ENCODE results near the gene NFIC. TPM values are rescaled to one million over a fixed set of nuclear protein-coding genes. Genes with fewer than 3 reads are reported as not detected.

The NFIC gene
- total RNA-seq, 2 donors from 2014 or later, result 16.7 to 18.1 TPM

GRCh38 chr19:3360421-3361383 lies 5.7 kb upstream of the NFIC start:
- Mint-ChIP-seq H3K9me3 (no peaks in the 10 kb centered on the region), H3K36me3 (ENCODE audit: low read depth) (no peaks in the 10 kb centered on the region), H3K4me1 (peaks cover 11% of the 10 kb centered on the region), H3K27me3 (no peaks in the 10 kb centered on the region), H3K27ac (no peak overlapping the region), H3K4me3 (peak overlapping the region; percentile 81)
- peak; percentile 51 for ATAC-seq (replicated peaks)

GRCh38 chr19:3361384-3362216 lies 4.8 kb upstream of the NFIC start:
- no peak for ATAC-seq (replicated peaks)
- H3K4me1 Mint-ChIP-seq, result peaks cover 11% of the 10 kb centered on the region
- no peaks in the 10 kb centered on the region for H3K9me3 Mint-ChIP-seq
- no peaks in the 10 kb centered on the region for H3K36me3 Mint-ChIP-seq (ENCODE audit: low read depth)
- H3K27me3 Mint-ChIP-seq, result no peaks in the 10 kb centered on the region
- no peak overlapping the region for H3K27ac Mint-ChIP-seq
- H3K4me3 Mint-ChIP-seq, result peak overlapping the region; percentile 81

- no peaks in the 10 kb centered on the region for H3K36me3 Mint-ChIP-seq (ENCODE audit: low read depth)
Observed at GRCh38 chr19:3362217-3362906, 4.0 kb upstream of the NFIC start.

GRCh38 chr19:3363841-3364500 lies 2.4 kb upstream of the NFIC start:
- Mint-ChIP-seq H3K36me3 (ENCODE audit: low read depth) (no peaks in the 10 kb centered on the region), H3K4me1 (peaks cover 16% of the 10 kb centered on the region), H3K27ac (no peak overlapping the region), H3K27me3 (no peaks in the 10 kb centered on the region), H3K4me3 (no peak overlapping the region), H3K9me3 (no peaks in the 10 kb centered on the region)
- ATAC-seq (replicated peaks), result no peak

More at GRCh38 chr19:3362217-3362906, 4.0 kb upstream of the NFIC start:
- Mint-ChIP-seq H3K4me1 (peaks cover 11% of the 10 kb centered on the region), H3K27me3 (no peaks in the 10 kb centered on the region), H3K4me3 (peak overlapping the region; percentile 81), H3K9me3 (no peaks in the 10 kb centered on the region), H3K27ac (no peak overlapping the region)
- no peak for ATAC-seq (replicated peaks)

DNA sequence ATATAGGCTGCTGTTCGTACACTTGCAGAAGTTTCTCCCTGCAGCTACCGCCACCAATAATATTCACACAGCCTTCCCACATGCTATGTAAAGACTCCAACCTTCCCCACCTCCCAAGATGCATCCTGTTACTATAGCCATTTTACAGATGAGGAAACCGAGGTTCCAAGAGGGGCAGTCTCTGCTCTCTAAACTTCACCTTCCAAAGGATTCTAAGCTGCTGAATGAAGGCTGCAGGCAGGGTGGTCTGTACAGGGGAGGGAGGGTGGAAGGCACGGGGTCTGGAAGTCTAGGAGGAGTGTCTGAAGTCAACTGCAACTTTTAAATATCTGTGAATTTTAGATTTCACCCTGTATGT lies 1.9 kb upstream of the NFIC start:
- Mint-ChIP-seq H3K4me1 (peaks cover 20% of the 10 kb centered on the region), H3K9me3 (no peaks in the 10 kb centered on the region), H3K27me3 (no peaks in the 10 kb centered on the region), H3K4me3 (no peak overlapping the region), H3K27ac (no peak overlapping the region), H3K36me3 (ENCODE audit: low read depth) (no peaks in the 10 kb centered on the region)
- no peak for ATAC-seq (replicated peaks)

DNA sequence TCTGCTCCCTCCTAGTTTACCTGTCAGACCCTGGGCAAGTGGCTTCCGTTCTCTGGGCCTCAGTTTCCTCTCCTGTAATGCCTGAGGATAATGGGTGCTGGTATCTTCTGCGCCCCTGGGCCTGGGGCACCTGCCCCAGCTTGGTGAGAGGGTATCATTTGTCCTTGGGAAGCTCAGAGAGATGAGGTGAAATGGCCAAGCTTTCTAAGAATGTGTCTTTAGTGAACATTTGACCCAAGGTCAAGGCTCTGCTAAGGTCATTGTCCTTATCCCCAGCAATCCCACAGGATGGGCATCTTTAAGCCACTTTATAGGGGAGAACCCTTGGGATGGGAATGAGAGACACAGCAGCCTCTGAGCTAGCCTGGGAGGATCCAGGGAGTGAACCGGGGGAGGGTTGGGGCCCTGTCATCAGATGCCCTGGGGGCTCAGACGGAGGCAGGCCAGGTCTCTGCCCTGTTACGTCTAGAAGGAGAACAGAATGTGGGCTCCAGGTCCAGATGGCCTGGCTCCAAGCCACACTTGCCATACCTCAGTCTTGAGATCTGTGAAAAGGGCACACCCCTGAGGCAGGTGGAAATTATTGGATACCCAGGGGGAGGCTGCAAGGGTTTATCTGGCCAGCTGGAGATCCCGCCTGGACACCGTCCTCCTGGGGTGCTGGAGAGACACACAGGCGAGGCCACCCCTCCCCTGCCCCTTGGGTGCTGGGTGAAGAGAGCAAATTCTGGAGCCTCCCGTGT lies 1.1 kb upstream of the NFIC start:
- Mint-ChIP-seq H3K27me3 (no peaks in the 10 kb centered on the region), H3K27ac (peak overlapping the region; percentile 22), H3K9me3 (no peaks in the 10 kb centered on the region), H3K4me1 (peaks cover 28% of the 10 kb centered on the region), H3K36me3 (ENCODE audit: low read depth) (no peaks in the 10 kb centered on the region), H3K4me3 (peak overlapping the region; percentile 61)
- ATAC-seq (replicated peaks), result no peak

DNA sequence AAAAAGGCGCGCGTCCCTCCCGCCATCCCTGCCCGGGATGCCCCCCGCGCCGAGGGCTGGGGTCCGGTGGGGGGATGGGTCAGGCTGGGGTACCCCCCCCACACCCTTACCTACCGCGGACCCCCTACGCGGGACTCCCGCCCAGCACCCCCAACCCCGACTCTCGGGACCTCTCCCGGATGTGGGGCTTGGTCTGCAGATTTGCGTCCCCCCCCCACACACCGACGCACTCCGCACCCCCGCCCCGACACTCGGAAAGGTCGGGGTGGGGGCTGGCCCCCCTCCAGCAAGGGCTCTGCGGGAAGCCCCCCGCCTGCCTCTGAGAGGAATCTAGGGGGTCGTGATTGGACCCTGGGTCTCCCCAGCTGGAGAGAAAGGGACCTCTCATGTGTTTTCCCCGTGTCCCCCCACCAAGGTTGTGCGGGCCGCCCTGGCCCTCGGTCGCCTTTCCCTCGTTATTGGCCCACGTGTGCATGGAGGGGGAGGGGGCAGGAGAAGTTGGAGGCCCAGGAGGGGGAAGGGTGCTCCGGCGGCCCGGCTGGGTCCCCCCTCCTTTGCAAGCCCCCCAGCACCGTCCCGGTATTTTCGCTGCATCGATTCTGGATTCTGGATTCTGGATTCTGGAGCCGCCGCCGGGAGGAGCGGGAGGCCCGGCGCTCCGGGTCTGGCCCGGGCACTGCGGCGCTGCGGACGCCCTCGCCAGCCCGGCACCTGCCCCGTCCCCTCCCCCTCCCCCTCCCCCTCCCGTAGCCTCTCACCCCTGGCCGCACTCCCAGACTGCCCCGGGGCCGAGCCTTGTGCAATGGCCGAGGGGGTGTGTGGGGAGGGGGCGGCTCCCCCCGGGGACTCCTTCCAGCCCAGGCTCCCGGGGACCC lies 607 bp downstream of the NFIC start:
- peaks cover 29% of the 10 kb centered on the region for H3K4me1 Mint-ChIP-seq
- ATAC-seq (replicated peaks), result peak; percentile 29
- no peaks in the 10 kb centered on the region for H3K9me3 Mint-ChIP-seq
- no peaks in the 10 kb centered on the region for H3K27me3 Mint-ChIP-seq
- H3K27ac Mint-ChIP-seq, result no peak overlapping the region
- peak overlapping the region; percentile 61 for H3K4me3 Mint-ChIP-seq
- H3K36me3 Mint-ChIP-seq (ENCODE audit: low read depth), result no peaks in the 10 kb centered on the region

DNA sequence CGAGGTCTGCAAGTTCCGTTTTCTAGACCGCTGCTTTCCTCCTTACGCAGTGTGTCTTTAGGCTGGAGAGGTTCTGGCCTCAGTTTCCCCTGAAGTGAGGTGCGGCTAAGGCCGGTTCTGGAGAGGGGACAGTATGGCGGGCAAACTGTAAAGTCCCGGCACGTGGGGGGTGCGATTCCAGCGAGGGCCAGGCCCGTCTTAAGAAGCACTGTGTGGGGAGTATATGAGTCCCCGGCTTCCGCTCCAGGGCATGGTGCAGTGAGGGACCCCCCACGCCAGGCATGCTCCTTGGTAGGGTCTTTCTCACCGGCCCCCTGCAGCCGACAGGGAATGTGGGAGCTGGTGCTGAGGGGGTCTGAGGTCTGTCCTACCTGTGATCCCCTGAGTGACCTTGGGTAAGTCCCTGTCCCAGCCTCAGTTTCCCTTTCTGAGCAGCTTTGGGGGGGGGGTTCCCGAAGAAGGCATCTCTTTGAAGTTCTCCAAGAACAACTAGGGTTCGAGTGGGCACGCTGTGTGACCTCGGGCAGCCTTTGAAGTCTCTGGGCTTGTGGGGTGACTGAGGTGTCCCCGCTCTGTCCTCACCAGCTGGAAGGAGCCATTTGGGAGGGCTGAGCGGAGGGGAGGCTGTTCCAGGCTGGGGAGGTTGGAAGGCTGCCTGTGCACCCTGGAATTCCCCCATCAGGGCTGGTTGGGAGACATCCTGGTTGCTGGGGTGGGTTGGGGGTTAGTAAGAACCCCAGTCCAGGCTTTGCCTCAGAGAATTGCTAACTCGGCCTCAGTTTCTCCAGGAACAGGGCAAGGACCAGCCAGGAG lies 1.5 kb downstream of the NFIC start:
- no peaks in the 10 kb centered on the region for H3K9me3 Mint-ChIP-seq
- peaks cover 23% of the 10 kb centered on the region for H3K4me1 Mint-ChIP-seq
- ATAC-seq (replicated peaks), result no peak
- H3K36me3 Mint-ChIP-seq (ENCODE audit: low read depth), result no peaks in the 10 kb centered on the region
- peak overlapping the region; percentile 61 for H3K4me3 Mint-ChIP-seq
- H3K27me3 Mint-ChIP-seq, result no peaks in the 10 kb centered on the region
- H3K27ac Mint-ChIP-seq, result no peak overlapping the region

- Mint-ChIP-seq H3K36me3 (ENCODE audit: low read depth) (no peaks in the 10 kb centered on the region), H3K9me3 (no peaks in the 10 kb centered on the region), H3K27me3 (no peaks in the 10 kb centered on the region), H3K4me3 (peak overlapping the region; percentile 61), H3K27ac (peak overlapping the region; percentile 70), H3K4me1 (peaks cover 23% of the 10 kb centered on the region)
- no peak for ATAC-seq (replicated peaks)
Observed at GRCh38 chr19:3368441-3368795, 2.0 kb downstream of the NFIC start.

GRCh38 chr19:3368848-3369336 lies 2.5 kb downstream of the NFIC start:
- ATAC-seq (replicated peaks), result no peak
- Mint-ChIP-seq H3K36me3 (ENCODE audit: low read depth) (no peaks in the 10 kb centered on the region), H3K27ac (peak overlapping the region; percentile 70), H3K9me3 (no peaks in the 10 kb centered on the region), H3K4me3 (peak overlapping the region; percentile 61), H3K4me1 (peaks cover 23% of the 10 kb centered on the region), H3K27me3 (no peaks in the 10 kb centered on the region)

DNA sequence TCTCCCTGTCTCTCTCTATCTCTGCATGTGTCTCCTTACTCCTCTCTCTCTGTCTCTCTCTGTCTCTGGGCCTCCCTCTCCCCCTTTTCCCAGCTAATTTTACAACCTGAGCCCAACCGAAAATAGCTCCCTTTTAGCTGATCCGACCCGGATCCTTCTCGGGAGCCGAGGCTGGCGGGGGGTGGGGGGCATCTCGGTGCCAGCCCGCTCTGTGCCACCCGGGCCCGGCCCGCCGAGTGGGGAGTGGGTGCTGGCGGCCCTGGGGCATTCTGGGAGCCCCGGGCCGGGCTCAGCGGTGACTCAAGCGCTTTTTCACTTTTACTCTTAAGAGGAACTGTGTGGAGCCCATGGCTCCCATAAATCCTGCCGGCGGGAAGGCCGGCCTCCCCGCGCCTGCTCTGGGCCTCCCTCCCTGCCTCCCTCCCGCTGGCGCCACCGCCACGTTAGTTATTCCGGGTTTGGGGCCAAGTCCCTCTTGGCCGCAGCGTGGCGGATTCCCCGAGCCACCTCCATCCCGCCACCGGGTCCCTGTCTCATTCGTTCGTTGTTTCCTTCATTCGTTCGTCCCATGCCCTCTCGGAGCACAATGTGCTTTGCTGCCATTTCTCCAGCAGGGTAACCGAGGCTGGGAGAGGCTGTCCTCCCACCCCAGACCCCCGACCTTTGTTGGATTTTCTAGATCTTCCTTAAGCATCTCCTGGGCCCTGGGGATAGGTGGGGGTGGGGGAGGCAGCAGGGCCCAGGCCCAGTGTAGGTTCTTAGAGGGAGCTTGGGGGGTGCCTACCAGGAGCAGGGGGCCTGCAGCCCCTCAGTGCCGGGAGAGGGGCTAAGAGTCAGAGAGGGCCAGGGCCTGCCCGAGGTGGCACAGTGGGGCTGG lies 3.2 kb downstream of the NFIC start:
- Mint-ChIP-seq H3K4me1 (peaks cover 23% of the 10 kb centered on the region), H3K27me3 (no peaks in the 10 kb centered on the region), H3K4me3 (peak overlapping the region; percentile 61), H3K9me3 (no peaks in the 10 kb centered on the region), H3K36me3 (ENCODE audit: low read depth) (no peaks in the 10 kb centered on the region), H3K27ac (peak overlapping the region; percentile 70)
- peak; percentile 55 for ATAC-seq (replicated peaks)

All from activated T-helper 17 cell treated with anti-CD3 and anti-CD28 coated beads, Interleukin-2, amount 50 U/mL, for 72 hours (primary cell).